Cerebellar nuclear complex (tissue), 1 donor: ENCODE results near the gene RTF1.
"Not testable (repeated sequence)": the region's sequence is repeated elsewhere in the genome, so short reads cannot be mapped to it uniquely, and the experiment has no call there.

ENCODE experiments used
- DNase-seq, 2 experiments: peaks; one replicate each; lab custom pipeline; 2025; lab: John Stamatoyannopoulos, UW

Gene RTF1

GRCh38 chr15:41437448-41437847, 20.6 kb downstream of the RTF1 start:
- DNase-seq: no peak

GRCh38 chr15:41438206-41438605, 21.3 kb downstream of the RTF1 start:
- no peak for DNase-seq

GRCh38 chr15:41438745-41439144, 21.9 kb downstream of the RTF1 start:
- not testable (repeated sequence) for DNase-seq

- no peak for DNase-seq
These were observed 26.4 kb downstream of the RTF1 start for GRCh38 chr15:41443275-41443674.

GRCh38 chr15:41445399-41445798, 28.5 kb downstream of the RTF1 start:
- DNase-seq: no peak

- no peak for DNase-seq
These were observed 45.3 kb downstream of the RTF1 start for GRCh38 chr15:41462084-41462795.

GRCh38 chr15:41464889-41465580, 48.1 kb downstream of the RTF1 start:
- no peak for DNase-seq

- DNase-seq: no peak
These were observed 49.0 kb downstream of the RTF1 start for GRCh38 chr15:41465822-41466421.

- no peak for DNase-seq
These were observed 49.8 kb downstream of the RTF1 start for GRCh38 chr15:41466711-41467110.

- DNase-seq: not testable (repeated sequence)
These were observed 52.7 kb downstream of the RTF1 start for GRCh38 chr15:41469644-41470043.

GRCh38 chr15:41473418-41473817, 56.5 kb downstream of the RTF1 start:
- no peak for DNase-seq

- DNase-seq: no peak
These were observed 57.5 kb downstream of the RTF1 start for GRCh38 chr15:41474436-41474835.

GRCh38 chr15:41474941-41475340, 58.0 kb downstream of the RTF1 start:
- no peak for DNase-seq

- DNase-seq: no peak
These were observed 59.6 kb downstream of the RTF1 start for GRCh38 chr15:41476416-41477048.

- no peak for DNase-seq
These were observed 63.7 kb downstream of the RTF1 start for GRCh38 chr15:41480396-41481140.

GRCh38 chr15:41482110-41482877, 65.4 kb downstream of the RTF1 start:
- no peak for DNase-seq

- no peak for DNase-seq
These were observed 66.2 kb downstream of the RTF1 start for GRCh38 chr15:41483115-41483514.

- DNase-seq: no peak
These were observed 66.6 kb downstream of the RTF1 start for GRCh38 chr15:41483519-41483918.

GRCh38 chr15:41484937-41485625, 68.2 kb downstream of the RTF1 start:
- DNase-seq: no peak

GRCh38 chr15:41486286-41486685, 69.4 kb downstream of the RTF1 start:
- no peak for DNase-seq

GRCh38 chr15:41487381-41487780, 70.5 kb downstream of the RTF1 start:
- no peak for DNase-seq
